ENCODE data around the gene DDX56.
A peak's percentile ranks its signal among the peaks of the same experiment; 100 is the strongest.
"Not testable (repeated sequence)": the region's sequence is repeated elsewhere in the genome, so short reads cannot be mapped to it uniquely, and the experiment has no call there.

Gene DDX56, protein sequence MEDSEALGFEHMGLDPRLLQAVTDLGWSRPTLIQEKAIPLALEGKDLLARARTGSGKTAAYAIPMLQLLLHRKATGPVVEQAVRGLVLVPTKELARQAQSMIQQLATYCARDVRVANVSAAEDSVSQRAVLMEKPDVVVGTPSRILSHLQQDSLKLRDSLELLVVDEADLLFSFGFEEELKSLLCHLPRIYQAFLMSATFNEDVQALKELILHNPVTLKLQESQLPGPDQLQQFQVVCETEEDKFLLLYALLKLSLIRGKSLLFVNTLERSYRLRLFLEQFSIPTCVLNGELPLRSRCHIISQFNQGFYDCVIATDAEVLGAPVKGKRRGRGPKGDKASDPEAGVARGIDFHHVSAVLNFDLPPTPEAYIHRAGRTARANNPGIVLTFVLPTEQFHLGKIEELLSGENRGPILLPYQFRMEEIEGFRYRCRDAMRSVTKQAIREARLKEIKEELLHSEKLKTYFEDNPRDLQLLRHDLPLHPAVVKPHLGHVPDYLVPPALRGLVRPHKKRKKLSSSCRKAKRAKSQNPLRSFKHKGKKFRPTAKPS

DNA sequence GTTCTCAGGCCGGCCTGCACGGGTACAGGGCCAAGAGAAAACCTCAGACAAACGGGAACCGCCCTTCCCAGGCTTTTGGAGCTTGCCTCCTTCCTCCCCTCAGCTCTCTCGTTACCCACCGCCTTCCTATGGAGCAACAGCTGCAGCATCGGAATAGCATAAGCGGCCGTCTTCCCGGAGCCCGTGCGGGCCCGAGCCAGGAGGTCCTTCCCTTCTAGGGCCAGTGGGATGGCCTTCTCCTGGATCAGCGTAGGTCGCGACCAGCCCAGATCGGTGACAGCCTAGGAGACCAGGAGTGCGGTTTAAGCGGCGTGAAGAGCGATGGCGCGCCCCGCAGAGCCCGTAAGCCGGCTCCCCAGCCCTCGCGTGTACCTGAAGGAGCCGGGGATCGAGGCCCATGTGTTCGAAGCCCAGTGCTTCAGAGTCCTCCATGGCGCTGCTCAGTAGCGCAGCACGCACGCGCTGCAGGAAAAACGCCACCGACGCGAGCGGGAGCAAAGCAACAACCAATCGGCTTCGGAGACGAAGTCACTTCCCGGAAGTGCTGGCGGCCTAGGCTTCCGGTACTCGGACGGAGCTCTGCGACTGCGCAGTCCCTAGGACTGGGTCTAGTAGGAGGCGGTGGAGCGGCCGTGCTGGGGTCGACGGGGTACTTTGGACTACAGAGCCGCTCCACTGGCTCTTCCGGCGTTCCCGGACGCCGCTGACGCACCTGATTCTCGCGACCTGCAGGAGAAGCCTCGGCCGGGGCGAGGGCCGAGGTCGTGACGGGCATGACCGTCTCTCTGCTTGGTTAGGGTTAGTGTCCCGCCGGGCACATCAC, at the start of gene DDX56:
Gene DDX56 (minus strand): TSS at position 445 of the 823 bp plus-strand sequence. CDS start 13 bp downstream, at position 432.
- peak; percentile 97 for DNase-seq

DNA sequence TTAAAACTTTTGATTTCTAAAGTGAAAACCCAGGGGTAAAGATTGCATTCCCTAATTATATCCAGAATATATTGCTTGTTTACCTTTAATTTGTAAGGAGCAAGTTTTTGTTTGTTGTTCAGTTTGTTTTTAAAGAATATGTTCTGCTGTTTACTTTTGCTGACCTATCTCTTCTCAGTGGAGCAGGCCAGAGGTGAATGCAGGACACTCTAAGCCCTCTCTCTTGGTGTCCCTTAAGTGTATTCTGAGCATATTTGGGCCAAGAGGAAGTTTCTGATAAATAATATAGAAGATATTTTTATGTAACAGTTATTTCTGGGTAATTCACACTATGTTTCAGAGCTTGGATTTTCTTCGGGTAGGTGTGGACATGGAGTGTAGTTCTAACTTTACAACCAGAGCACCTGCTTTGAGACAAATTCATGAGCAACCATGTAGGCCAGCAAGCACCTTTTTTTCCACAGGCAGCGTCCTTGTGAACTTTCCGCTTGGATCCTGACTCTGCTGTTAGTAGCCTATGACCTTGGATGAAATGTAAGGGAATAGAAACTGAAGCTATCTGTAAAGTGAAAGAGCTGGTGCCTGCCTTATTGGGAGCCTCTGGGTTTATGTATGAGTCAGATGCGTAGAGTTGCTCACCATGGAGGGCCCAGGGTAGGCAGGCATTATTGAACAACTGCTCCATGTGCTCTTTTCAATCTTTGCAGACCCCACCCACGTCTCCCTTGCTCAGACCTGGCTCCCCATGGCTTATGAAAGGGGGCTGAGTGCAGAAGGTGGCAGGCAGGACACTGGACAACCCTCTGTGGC, 48.8 kb upstream of the DDX56 start:
- no peak for DNase-seq

DNA sequence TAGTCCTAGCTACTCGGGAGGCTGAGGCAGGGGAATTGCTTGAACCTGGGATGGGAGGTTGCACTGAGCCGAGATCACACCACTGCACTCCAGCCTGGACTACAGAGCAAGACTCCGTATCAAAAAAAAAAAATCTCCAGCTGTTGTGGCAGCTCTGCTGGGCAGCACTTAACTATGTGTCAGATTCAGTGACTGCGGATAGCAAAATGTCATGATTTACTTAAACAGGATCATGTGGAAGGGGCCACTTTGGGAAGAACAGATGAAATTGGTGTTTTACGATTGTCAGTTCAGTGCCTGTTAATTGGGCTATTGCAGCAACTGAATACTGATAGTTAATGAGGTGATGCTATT, 48.0 kb upstream of the DDX56 start:
- DNase-seq, result no peak

DNA sequence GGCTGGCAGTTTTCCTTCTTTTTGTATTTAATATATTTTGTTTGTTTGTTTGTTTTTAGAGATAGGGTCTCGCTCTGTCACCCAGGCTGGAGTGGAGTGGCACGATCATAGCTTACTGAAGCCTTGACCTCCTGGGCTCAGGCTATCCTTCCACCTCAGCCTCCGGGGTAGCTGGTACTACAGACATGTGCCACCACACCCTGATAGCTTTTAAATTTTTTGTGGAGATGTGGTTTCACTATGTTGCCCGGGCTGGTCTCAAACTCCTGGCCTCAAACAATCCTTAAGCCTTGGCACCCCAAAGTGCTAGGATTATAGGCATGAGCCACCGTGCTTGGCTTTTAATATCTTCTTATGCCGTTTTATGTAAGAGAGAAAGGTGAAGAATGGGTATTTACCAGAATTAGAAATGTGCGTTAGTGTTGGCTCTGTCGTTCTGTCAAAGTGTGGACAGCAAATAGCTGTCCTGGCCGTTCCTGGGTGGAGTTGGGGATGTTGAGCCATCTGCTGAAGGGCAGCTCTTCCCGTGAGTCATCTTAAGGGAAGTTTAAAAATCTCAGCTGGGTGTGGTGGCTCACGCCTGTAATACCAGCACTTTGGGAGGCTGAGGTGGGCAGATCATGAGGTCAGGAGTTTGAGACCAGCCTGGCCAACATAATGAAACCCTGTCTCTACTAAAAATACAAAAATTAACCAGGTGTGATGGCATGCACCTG, 47.5 kb upstream of the DDX56 start:
- DNase-seq, result no peak

DNA sequence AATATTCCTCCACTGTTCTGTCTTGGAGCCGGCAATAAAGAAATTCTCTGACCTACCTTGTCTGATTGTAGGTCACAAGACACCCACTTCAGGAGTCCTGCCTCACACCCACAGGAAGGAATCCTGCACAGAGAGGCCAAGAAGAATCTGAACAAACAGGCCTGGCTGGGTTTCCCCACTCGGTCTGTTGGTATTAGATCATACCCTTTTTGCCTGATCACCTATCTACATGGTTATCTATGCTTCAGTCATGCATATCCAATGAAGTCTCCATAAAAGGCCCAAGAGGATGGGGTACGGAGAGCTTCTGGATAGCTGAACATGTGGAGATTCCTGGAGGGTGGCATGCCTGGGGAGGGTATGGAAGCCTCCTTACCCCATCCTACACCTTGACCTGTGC, 45.0 kb upstream of the DDX56 start:
- peak; percentile 29 for DNase-seq

DNA sequence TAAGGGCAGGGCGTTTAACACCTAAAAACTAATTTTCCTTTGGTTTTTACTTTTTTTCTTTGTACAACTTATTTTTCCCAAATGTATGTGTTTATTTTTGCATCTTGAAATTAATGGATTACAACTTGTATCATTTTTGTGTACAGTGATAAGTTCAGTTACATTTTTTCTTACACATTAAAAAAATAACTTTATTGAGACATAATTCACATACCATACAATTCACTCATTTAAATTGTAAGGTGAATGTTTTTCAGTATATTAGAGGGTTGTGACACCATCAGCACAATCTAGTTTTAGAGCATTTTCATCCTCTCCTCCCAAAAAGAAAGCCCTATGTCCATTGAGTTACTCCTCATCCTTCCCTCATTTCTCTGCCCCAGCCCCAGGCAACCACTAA, 44.3 kb upstream of the DDX56 start:
- DNase-seq, result no peak

DNA sequence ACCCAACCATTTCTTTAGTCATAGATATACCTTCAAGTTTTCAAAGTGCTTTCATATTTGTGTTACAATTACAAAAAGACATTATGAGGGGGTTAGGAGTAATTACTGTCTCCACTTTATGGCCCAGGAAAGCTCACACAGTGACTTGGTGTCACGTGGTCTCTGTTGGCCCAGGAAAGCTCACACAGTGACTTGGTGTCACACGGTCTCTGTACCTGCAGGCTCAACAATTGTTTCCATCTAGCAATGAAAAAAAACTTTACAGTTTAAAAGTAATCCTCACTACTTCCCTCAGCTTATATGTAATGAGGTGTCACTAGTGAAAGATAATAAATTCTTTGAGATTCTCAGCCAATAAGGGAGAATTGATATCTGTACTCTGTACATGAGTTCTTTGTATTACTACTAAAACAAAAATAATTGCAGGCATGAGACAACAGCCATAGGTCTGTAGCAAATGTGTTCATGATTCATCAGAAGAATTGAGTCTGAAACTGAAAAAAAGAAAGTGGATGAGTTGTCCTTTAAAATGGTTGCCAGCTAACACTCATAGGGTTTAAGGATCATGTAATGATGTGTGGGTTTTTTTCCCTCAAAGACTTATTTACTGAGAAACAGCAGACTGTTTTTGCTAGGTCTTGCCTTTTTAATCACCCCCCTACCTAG, 43.6 kb upstream of the DDX56 start:
- no peak for DNase-seq

DNA sequence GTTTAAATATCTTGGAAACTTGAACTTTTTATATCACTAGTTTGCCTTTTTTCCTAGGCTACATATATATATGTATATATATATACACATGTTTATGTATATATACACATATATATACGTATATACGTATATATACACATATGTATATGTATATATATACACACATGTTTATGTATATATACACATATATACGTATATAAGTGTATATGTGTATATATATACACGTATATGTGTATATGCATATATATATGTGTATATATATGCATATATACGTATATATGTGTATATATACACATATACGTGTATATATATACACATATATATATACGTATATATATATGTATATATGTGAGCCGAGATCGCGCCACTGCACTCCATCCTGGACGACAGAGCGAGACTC, 42.8 kb upstream of the DDX56 start:
- no peak for DNase-seq

DNA sequence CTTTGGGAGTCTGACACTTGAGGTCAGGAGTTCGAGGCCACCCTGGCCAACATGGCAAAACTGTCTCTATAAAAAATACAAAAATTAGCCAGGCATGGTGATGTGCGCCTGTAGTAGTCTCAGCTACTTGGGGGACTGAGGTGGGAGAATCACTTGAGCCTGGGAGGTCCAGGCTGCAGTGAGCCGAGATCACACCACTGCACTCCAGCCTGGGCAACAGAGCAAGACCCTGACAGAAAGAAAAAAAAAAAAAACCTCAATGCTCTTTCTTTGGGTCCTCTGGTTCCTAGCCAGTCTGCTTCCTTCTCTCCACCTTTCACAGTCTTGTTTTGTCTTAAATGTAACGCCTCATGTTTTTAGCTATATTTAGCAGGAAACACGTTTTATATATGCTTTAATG, 42.1 kb upstream of the DDX56 start:
- DNase-seq, result no peak

DNA sequence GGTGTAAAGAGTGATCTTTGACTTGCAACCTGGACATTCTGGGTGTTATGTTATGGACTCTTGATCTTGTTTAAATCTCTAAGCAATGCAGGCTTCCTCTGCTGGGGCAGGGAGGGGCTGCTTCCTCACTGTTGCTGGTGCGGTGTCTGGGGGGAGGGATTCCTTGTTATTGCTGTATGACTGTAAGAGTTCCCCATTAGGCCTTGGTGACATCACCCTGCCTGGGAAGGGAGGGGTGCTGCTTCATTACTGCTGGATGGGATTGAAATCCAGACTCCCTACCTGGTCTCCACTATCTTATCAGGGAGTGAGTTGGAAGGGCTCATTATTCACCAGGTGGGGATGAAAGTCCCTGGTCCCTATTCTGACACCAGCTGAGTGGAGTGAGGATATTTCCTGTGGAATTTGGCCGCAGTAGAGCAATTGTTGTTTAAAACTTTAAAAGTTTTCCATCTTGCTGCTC, 41.5 kb upstream of the DDX56 start:
- DNase-seq, result no peak

DNA sequence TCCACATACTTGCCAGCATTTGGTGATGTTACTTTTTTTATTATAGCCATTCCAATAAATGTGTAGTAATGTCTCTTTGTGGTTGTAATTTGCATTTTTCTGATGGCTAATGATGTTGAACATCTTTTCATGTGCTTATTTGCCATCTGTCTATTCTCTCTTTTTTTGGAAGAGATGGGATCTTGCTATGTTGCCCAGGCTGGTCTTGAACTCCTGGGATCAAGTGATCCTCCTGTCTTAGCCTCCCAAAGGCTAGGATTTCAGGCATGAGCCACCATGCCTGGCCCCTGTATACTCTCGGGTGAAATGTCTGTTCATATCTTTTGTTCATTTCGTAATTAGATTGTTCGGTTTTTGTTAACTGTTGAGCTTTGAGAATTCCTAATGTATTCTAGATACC, 36.1 kb upstream of the DDX56 start:
- DNase-seq, result no peak

DNA sequence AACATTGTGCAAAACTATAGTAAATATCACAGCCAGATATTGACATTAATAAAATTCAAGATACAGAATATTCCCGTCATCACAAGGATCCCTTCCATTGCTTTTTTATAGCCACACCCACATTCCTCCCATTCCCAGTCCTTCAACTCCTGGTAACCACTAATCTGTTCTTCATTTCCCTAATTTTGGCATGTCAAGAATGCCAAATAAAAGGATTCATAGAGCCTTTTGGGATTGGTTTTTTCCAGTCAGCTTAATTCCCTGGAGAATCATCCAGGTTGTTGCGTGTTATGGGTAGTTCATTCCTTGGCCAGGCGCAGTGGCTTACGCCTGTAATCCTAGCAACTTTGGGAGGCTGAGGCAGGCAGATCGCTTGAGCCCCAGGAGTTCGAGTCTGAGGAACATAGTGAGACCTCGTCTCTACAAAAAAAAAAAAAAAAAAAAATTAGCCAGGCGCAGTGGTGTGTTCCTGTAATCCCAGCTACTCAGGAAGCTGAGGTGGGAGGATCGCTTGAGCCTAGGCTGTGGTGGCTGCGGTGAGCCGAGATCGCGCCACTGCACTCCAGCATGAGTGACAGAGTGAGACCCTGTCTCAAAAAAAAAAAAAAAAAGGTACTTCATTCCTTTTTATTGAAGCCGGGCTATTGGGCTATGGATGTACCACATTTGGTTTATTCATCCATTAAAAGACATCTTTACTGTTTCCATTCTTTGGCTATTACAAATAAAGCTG, 35.4 kb upstream of the DDX56 start:
- DNase-seq, result no peak

DNA sequence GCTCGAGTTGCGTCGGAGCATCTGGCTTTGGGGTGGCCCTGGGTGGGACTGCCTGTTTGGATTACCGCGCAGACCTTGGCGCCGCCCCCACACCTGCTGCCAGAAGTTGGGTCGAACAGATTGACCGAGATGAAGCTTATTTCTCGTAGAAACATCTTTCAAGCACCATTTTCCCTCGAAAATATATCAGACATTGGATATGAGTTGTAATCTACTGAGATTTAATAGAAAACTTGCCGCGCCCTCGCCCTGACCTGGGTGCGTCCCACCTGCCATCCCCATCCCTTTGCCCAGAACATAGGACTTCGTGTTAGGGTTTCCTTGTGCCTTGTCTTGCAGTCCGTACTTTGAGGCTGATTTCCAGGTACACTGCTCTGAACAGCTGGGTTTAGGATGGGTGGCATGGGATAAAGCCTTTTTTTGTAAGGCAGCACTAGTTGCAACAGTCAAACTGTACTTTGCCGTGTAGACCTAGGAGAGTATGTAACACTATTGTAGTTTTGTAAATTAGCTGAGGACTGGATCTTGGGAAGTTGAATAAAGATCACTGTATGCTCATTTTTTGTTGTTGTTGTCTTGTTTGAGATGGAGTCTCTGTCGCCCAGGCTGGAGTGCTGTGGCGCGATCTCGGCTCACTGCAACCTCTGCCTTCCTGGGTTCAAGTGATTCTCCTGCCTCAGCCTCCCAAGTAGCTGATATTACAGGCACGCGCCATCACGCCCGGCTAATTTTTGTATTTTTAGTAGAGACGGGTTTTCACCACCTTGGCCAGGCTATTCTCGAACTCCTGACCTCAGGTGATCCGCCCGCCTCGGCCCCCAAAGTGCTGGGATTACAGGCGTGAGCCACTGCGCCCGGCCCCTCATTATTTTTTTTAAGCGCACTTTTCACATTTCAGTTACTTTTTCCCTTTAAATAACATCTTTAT, 33.7 kb upstream of the DDX56 start:
- no peak for DNase-seq

DNA sequence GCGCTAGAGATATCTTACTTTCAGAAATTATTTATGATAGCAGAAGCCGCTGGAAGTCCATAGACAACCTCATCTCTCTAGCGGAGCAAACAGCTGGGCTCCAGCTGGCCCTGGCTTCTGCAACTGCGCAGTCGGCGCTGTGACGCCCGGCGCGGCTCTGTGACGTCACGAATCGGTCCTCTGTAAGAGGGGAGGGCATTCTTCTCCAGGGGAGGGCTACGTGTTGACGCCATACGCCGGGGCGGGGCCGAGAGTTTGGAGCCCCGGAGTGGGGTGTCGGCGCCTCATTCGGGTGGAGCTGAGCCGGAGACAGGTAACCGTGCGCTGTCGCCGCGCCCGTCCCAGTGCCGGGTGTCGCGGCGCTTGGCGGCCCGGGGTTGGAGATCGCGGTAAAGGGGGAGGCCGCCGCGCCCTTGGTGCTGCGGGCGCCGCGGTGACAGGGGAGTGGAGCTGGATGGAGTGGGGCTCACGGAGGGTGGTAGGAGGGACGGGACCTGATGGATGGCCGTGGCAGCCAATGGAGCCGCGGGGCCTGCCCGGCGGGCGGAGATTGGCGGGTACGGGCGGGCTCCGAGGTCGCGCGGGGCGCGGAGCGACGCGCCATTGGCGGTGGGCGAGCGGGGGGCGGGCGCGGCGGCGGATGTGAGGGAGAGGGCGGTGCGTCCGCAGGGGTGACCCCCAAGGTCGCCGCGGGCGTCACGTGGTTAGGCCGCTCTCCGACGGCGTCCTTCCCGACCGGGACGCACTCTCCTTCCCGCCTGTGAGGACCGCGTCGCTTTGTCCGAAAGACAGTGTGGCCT, 32.8 kb upstream of the DDX56 start, which contains the start of gene OGDH:
Gene OGDH (plus strand): TSS at position 287 of the 800 bp plus-strand sequence. CDS start 17,717 bp downstream, outside the sequence.
- peak; percentile 98 for DNase-seq

DNA sequence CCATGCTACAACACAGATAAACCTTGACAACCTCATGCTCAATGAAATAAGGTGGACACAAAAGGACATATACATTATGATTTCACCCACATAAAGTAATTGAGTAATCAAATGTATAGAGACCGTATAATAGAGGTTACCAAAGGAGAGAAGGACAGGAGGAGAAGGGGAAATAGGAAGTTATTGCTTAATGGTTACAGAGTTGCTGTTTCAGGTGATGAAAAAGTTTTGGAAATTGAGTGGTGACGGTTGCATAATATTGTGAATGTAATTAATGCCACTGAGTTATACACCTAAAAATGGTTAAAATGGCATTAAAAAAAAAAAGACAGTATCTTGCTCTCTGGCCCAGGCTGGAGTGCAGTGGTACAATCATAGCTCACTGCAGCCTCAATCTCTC, 31.2 kb upstream of the DDX56 start:
- DNase-seq, result no peak

DNA sequence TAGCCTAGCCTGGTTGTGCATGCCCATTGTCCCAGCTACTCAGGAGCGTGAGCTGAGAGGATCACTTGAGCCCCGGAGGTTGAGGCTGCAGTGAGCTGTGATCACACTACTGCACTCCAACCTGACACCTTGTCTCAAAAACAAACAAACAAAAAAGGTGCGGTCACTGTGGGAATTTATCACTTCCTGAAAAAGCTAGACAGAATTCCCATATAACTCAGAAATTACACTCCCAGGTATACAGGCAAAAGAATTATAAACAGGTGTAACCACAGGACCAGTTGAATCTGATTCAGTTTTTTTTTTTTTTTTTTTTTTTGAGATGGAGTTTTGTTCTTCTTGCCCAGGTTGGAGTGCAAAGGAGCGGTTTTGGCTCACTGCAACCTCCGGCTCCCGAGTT, 29.5 kb upstream of the DDX56 start:
- DNase-seq, result peak; percentile 24

DNA sequence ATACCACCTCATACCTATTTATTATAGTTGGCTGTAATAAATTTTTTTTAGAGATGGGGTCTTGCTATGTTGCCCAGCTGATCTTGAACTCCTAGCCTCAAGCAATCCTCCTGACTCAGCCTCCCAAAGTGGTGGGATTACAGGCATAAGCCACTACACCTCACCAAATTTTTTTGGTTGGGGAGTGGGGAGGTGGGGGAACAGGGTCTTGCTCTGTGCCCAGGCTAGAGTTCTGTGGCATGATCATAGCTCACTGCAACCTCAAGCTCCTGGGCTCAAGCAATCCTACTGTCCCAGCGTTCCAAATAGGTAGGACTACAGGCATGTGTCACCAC, 28.8 kb upstream of the DDX56 start:
- DNase-seq, result no peak

DNA sequence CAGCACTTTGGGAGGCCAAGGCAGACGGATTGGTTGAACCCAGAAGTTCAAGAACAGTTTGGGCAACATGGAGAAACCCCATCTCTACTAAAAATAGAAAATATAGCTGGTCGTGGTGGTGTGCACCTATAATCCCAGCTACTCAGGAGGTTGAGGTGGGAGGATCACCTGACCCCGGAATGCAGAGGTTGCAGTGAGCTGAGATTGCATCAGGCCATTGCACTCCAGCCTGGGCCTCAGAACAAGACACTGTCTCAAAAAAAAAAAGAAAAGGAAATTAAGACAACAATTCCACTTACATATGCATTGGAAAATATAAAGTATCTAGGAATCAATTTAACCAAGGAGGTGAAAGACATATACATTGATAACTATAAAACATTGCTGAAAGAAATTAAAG, 25.5 kb upstream of the DDX56 start:
- no peak for DNase-seq

DNA sequence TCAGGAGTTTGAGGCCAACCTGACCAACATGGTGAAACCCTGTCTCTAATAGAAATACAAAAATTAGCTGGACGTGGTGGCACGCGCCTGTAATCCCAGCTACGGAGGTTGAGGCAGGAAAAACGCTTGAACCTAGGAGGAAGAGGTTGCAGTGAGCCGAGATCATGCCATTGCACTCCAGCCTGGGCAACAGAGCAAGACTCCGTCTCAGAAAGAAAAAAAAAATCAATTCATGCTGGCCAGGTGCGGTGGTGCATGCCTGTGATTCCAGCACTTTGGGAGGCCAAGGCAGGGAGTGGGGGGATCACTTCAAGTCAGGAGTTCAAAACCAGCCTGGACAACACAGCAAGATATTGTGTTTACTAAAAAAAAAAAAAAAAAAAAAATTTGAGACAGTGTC, 23.5 kb upstream of the DDX56 start:
- not testable (repeated sequence) for DNase-seq

Data from DMS79 (cell line).